ENCODE measurements around the gene HSCB. TPM values are rescaled to one million over a fixed set of nuclear protein-coding genes. Genes with fewer than 3 reads are reported as not detected.

Gene HSCB
- total and polyA plus RNA-seq, 12 donors: 19.7 to 48.2 (median 28.5) TPM

GRCh38 chr22:28716686-28717085, 25.2 kb upstream of the HSCB start:
- H3K27ac ChIP-seq: no peak overlapping the region
- intact Hi-C loops (cut with DNase I): no loop called here
- H3K36me3 ChIP-seq (replicated peaks in 1 of 2): no peaks in the 10 kb centered on the region
- TF ChIP-seq POLR2A (IDR thresholded peaks at IDR 0.05): no peak
- TF ChIP-seq, protein P1, sequence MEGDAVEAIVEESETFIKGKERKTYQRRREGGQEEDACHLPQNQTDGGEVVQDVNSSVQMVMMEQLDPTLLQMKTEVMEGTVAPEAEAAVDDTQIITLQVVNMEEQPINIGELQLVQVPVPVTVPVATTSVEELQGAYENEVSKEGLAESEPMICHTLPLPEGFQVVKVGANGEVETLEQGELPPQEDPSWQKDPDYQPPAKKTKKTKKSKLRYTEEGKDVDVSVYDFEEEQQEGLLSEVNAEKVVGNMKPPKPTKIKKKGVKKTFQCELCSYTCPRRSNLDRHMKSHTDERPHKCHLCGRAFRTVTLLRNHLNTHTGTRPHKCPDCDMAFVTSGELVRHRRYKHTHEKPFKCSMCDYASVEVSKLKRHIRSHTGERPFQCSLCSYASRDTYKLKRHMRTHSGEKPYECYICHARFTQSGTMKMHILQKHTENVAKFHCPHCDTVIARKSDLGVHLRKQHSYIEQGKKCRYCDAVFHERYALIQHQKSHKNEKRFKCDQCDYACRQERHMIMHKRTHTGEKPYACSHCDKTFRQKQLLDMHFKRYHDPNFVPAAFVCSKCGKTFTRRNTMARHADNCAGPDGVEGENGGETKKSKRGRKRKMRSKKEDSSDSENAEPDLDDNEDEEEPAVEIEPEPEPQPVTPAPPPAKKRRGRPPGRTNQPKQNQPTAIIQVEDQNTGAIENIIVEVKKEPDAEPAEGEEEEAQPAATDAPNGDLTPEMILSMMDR (IDR thresholded peaks at IDR 0.05): no peak
- no peaks in the 10 kb centered on the region for H3K27me3 ChIP-seq
- no peak for DNase-seq
- no peak overlapping the region for H3K4me3 ChIP-seq
- peaks cover 2 to 14% of the 10 kb centered on the region in 2 donors for H3K4me1 ChIP-seq (replicated peaks in 1 of 2)
- WGBS, 4 donors: 94 to 99% (median 95%) methylated on average over 3 of the region's 3 CpGs
- H3K9me3 ChIP-seq (replicated peaks in 1 of 3): no peaks in the 10 kb centered on the region

DNA sequence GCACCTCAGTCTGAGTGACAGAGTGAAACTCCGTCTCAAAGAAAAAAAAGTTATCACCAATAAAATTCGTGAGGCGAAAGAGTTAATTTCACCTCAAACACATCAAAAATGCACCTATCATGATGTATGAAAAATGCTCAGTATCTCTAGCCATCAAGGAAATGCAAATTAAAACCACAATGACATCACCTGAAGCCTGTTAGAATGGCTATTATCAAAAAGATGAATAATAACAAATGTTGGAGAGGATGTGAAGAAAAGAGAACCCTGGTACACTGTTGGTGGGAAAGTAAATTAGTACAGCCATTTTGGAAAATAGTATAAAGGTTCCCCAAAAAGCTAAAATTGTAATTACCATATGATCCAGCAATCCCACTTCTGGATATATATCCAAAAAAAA, 23.8 kb upstream of the HSCB start:
- no peak overlapping the region for H3K4me3 ChIP-seq
- no peak for TF ChIP-seq POLR2A (IDR thresholded peaks at IDR 0.05)
- TF ChIP-seq, protein P1 (IDR thresholded peaks at IDR 0.05): no peak
- H3K36me3 ChIP-seq (replicated peaks in 1 of 2): no peaks in the 10 kb centered on the region
- 91 to 94% (median 92%) methylated on average over 3 of the region's 3 CpGs for WGBS, 4 donors
- no peaks in the 10 kb centered on the region for H3K27me3 ChIP-seq
- DNase-seq: no peak
- peaks cover 0 to under 1% of the 10 kb centered on the region in 2 donors for H3K4me1 ChIP-seq (replicated peaks in 1 of 2)
- no peak overlapping the region for H3K27ac ChIP-seq
- H3K9me3 ChIP-seq (replicated peaks in 1 of 3): no peaks in the 10 kb centered on the region
- intact Hi-C loops (cut with DNase I): no loop called here

- Histone ChIP-seq H3K27ac (no peak overlapping the region), H3K4me3 (no peak overlapping the region), H3K9me3 (replicated peaks in 1 of 3) (no peaks in the 10 kb centered on the region), H3K4me1 (replicated peaks in 1 of 2) (no peaks in the 10 kb centered on the region), H3K27me3 (no peaks in the 10 kb centered on the region), H3K36me3 (replicated peaks in 1 of 2) (no peaks in the 10 kb centered on the region)
- no peak for DNase-seq
- TF ChIP-seq, protein P1 (IDR thresholded peaks at IDR 0.05): no peak
- TF ChIP-seq POLR2A (IDR thresholded peaks at IDR 0.05): no peak
- intact Hi-C loops (cut with DNase I): no loop called here
- 85 to 93% (median 89%) methylated on average over 1 of the region's 1 CpG for WGBS, 4 donors
Measured at GRCh38 chr22:28728002-28728401, 13.8 kb upstream of the HSCB start.

DNA sequence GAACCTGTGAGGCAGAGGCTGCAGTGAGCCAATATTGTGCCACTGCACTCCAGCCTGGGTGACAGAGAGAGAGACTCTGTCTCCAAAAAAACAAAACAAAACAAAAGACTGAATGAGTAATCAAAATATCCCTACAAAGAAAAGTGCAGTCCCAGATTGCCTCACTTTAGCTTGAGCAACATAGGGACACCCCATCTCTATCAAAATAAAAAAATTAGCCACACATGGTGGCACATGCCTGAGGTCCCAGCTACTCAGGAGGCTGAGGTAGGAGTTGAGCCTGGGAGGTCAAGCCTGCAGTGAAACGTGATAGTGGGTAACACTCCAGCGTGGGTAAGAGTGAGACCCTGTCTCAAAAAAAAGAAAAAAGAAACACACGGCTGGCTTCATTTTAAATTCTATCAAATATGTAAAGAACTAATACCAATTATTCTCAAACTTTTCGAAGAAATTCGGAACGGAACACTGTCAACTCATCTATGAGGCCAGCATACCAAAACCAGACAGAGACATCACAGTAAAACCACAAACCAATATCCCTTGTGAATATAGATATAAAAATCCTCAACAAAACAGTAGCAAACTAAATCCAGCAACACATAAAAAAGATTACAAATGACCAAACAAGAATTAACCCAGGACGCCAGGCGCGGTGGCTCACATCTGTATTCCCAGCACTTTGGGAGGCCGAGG, 13.1 kb upstream of the HSCB start:
- no peak for DNase-seq
- H3K4me1 ChIP-seq (replicated peaks in 1 of 2): no peaks in the 10 kb centered on the region
- H3K36me3 ChIP-seq (replicated peaks in 1 of 2): no peaks in the 10 kb centered on the region
- no peak overlapping the region for H3K27ac ChIP-seq
- no peak overlapping the region for H3K4me3 ChIP-seq
- whole genome bisulfite sequencing, 4 donors: 92 to 95% (median 94%) methylated on average over 10 of the region's 10 CpGs
- no peaks in the 10 kb centered on the region for H3K9me3 ChIP-seq (replicated peaks in 1 of 3)
- intact Hi-C loops (cut with DNase I): no loop called here
- no peak for TF ChIP-seq POLR2A (IDR thresholded peaks at IDR 0.05)
- TF ChIP-seq, protein P1 (IDR thresholded peaks at IDR 0.05): no peak
- H3K27me3 ChIP-seq: no peaks in the 10 kb centered on the region

Measured in adrenal gland (tissue), 12 donors.